GM23248 (cell line): ENCODE measurements around the gene SEZ6L. TPM values are rescaled to one million over a fixed set of nuclear protein-coding genes. Genes with fewer than 3 reads are reported as not detected.

Experiments
- DNase-seq: peaks from one replicate; pipeline ENCODE4 v3.0.0-alpha.2; 2015
- H2AFZ ChIP-seq: fragments of 200-600 bp; sonication (generic); 2 replicates; pipeline ENCODE4 v1.6.1; 2016; ENCODE audit warnings: antibody characterized with exemption
- H3F3A ChIP-seq: fragments of 200-600 bp; sonication (generic); 2 replicates; pipeline ENCODE4 v1.6.1; 2016; ENCODE audit warnings: mild to moderate bottlenecking, antibody characterized with exemption, mixed run types; ENCODE audit not compliant: insufficient read depth
- H3K27ac ChIP-seq: fragments of 200-600 bp; sonication (generic); 2 replicates; pipeline ENCODE4 v1.5.1; 2016; ENCODE audit warnings: mild to moderate bottlenecking
- H3K27me3 ChIP-seq: fragments of 200-600 bp; sonication (generic); replicated peaks from 2 replicates; pipeline ENCODE4 v1.6.1; 2016; ENCODE audit warnings: mild to moderate bottlenecking; ENCODE audit not compliant: insufficient read depth
- H3K36me3 ChIP-seq: fragments of 200-600 bp; sonication (generic); 2 replicates; pipeline ENCODE4 v1.6.1; 2016; ENCODE audit warnings: low read depth, mild to moderate bottlenecking
- H3K4me1 ChIP-seq: fragments of 200-600 bp; sonication (generic); 2 replicates; pipeline ENCODE4 v1.6.1; 2016; ENCODE audit warnings: mild to moderate bottlenecking; ENCODE audit not compliant: insufficient read depth
- H3K4me2 ChIP-seq: fragments of 200-600 bp; sonication (generic); one replicate; pipeline ENCODE4 v1.6.1; 2016; ENCODE audit warnings: mild to moderate bottlenecking; ENCODE audit not compliant: unreplicated experiment
- H3K4me3 ChIP-seq: fragments of 200-600 bp; sonication (generic); 2 replicates; pipeline ENCODE4 v1.5.1; 2016; ENCODE audit warnings: mild to moderate bottlenecking
- H3K79me2 ChIP-seq: fragments of 200-600 bp; sonication (generic); 2 replicates; pipeline ENCODE4 v1.6.1; 2016; ENCODE audit warnings: mild to moderate bottlenecking; ENCODE audit not compliant: insufficient read depth
- H3K9ac ChIP-seq: fragments of 200-600 bp; sonication (generic); 2 replicates; pipeline ENCODE4 v1.6.1; 2016; ENCODE audit warnings: mild to moderate bottlenecking
- H3K9me2 ChIP-seq: fragments of 200-600 bp; sonication (generic); 2 replicates; pipeline ENCODE4 v1.6.1; 2016; ENCODE audit warnings: mixed run types, mild to moderate bottlenecking, moderate library complexity; ENCODE audit not compliant: insufficient read depth
- H3K9me3 ChIP-seq: fragments of 200-600 bp; sonication (generic); one replicate; pipeline ENCODE4 v1.6.1; 2017; ENCODE audit warnings: low read depth
- H4K20me1 ChIP-seq: fragments of 200-600 bp; sonication (generic); 2 replicates; pipeline ENCODE4 v1.6.0; 2016; ENCODE audit not compliant: insufficient read depth
- EZH2 ChIP-seq: fragments of 200-600 bp; sonication (generic); IDR thresholded peaks from 2 replicates; pipeline ENCODE4 v1.6.1; 2018; ENCODE audit warnings: antibody characterized with exemption, mild to moderate bottlenecking; ENCODE audit not compliant: insufficient read depth, poor library complexity, severe bottlenecking
- EZH2phosphoT487 ChIP-seq: fragments of 200-600 bp; sonication (generic); IDR thresholded peaks from 2 replicates; pipeline ENCODE4 v1.6.1; 2018; ENCODE audit warnings: antibody characterized with exemption, moderate library complexity, mild to moderate bottlenecking, low read depth; ENCODE audit not compliant: insufficient read depth
- WGBS, 2 experiments: methylation state at CpG; one replicate each; pipeline ENCODE4 v1.1.6; 2015 to 2017; ENCODE audit warnings: low lambda C conversion rate in 2 of 2, low coverage in 1 of 2; ENCODE audit errors: missing lambda C conversion rate in 2 of 2; 5-methylcytosine and 5-hydroxymethylcytosine counted together
- in situ Hi-C: fragments of 300-500 bp; cut with MboI; formaldehyde crosslinking; loops from 2 replicates; pipeline ENCODE4 v1.15.0; 2020
- polyA plus RNA-seq: library from polyadenylated mRNA; unstranded; fragments of >200 nt; fragmentation: Nextera tagmentation; extraction: Ambion mirVana; gene quantifications from 2 replicates; pipeline ENCODE4 v1.2.1, GENCODE V29; 2016
- total RNA-seq: library from RNA; depleted of rRNA; stranded (reverse); fragments of >200 nt; shearing (Covaris generic); gene quantifications from 2 replicates; pipeline ENCODE4 v1.2.3, GENCODE V29; 2014

SEZ6L gene
- total and polyA plus RNA-seq, 2 experiments from 2014 or later: under 0.01 to 0.18 TPM

DNA sequence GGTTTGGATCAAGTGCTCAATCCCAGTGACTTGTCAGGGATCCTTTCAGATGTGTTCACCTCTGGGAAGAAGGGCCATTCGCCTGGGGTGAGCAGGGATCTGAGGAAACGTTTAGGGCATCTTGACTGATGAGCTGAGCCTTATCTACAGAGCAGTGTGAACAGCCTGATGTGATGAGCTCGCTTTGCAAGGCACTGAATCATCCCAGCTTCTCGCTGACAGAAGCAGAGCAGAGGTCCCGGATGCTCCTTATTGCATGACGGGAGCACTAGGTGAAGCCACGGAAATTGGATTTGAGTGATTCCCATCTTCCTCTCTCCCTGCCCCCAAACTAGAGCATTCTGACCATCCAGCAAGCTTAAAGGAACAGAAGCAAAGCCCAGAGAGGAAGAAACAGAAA is 46.5 kb downstream of the SEZ6L start:
- no peaks in the 10 kb centered on the region for H3K4me1 ChIP-seq
- TF ChIP-seq EZH2 (no peak), EZH2phosphoT487 (no peak)
- no peak overlapping the region for H3K27ac ChIP-seq
- no peaks in the 10 kb centered on the region for H4K20me1 ChIP-seq
- no peaks in the 10 kb centered on the region for H3F3A ChIP-seq
- H3K4me2 ChIP-seq: no peak overlapping the region
- no peak for DNase-seq
- no peaks in the 10 kb centered on the region for H3K79me2 ChIP-seq
- H3K9me2 ChIP-seq: no peaks in the 10 kb centered on the region
- H3K27me3 ChIP-seq: peaks cover 3% of the 10 kb centered on the region
- in situ Hi-C loops: loop anchor here (25.0 kb wide), 1 partner anchor 97 kb away; no protein-coding TSS in a partner anchor
- H3K4me3 ChIP-seq: no peak overlapping the region
- H3K36me3 ChIP-seq: no peaks in the 10 kb centered on the region
- 7 to 9% methylated on average over 7 of the region's 7 CpGs for WGBS, 2 experiments
- no peak overlapping the region for H3K9ac ChIP-seq
- no peak overlapping the region for H2AFZ ChIP-seq
- no peaks in the 10 kb centered on the region for H3K9me3 ChIP-seq

DNA sequence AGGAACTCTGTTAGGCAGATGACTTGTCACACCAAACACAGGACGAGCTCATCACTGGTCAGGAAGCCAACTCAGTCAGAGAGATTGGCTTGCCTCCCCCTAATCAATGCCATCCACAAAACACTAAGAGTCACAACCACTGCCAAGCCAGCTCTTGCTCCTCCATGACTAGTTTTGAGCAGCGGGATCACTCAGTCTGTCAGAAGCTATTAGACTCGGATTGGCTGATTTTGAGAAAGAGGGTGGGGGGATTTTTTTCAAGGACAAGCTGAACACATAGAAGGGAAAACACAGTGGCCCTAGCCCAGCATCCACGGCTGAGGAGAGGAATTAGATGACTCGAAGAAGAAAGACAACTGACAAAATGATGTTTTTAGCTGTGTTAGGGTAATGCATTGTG is 55.9 kb downstream of the SEZ6L start:
- Histone ChIP-seq H3K9ac (no peak overlapping the region), H3K4me1 (no peaks in the 10 kb centered on the region), H3K9me2 (no peaks in the 10 kb centered on the region), H4K20me1 (no peaks in the 10 kb centered on the region), H3K4me2 (no peak overlapping the region), H2AFZ (no peak overlapping the region), H3K27ac (no peak overlapping the region), H3K9me3 (no peaks in the 10 kb centered on the region), H3K36me3 (no peaks in the 10 kb centered on the region), H3F3A (no peaks in the 10 kb centered on the region), H3K79me2 (no peaks in the 10 kb centered on the region), H3K27me3 (no peaks in the 10 kb centered on the region; the same call in 1 of the 2 replicates), H3K4me3 (no peak overlapping the region)
- no peak for DNase-seq
- TF ChIP-seq EZH2phosphoT487 (no peak), EZH2 (no peak)
- WGBS, 2 experiments: 8 to 10% methylated on average over 5 of the region's 5 CpGs
- in situ Hi-C loops: no loop called here

DNA sequence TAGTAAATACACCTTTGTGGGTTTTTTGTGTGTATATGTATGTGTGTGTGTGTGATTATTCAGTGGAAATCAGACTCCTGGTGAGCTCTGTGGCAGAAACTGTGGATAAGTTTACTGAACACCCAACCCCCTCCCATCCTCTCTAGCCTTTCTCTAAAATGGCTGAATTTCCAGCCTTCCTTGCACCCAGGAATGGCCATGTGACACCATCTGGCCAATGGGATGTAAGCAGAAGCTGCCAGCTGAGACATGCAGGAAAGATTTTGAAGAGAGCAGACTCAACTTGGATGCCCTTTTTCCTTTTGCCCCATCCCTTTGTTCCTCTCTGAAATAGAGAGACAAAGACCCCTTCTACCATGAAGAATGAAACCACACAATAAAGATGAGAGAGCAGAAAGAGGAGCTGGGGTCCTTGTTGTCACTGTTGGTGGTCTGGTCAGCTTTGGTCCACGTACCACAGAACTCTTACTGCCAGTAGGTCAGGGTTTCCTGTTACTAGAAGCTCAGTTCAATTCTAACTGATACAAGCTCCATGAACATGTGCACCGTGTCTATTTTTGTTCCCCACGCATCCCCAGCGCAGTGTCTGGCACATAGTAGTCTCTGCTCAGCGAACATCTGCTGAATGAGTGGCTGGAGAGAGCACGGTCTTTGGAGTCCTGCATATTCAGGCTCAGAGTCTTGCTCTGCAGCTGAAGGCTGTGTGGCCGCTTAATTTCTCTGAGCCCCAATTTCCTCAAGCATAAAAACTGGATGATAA is 57.5 kb downstream of the SEZ6L start:
- H3K9ac ChIP-seq: no peak overlapping the region
- no peaks in the 10 kb centered on the region for H3K9me3 ChIP-seq
- no peaks in the 10 kb centered on the region for H3K36me3 ChIP-seq
- no peaks in the 10 kb centered on the region for H3K79me2 ChIP-seq
- H3K4me1 ChIP-seq: no peaks in the 10 kb centered on the region
- no peak overlapping the region for H3K27ac ChIP-seq
- no peak overlapping the region for H3K4me3 ChIP-seq
- no peak for TF ChIP-seq EZH2phosphoT487
- TF ChIP-seq EZH2: no peak
- H3K4me2 ChIP-seq: no peak overlapping the region
- no peaks in the 10 kb centered on the region for H4K20me1 ChIP-seq
- no peaks in the 10 kb centered on the region for H3K9me2 ChIP-seq
- in situ Hi-C loops: no loop called here
- H2AFZ ChIP-seq: no peak overlapping the region
- H3K27me3 ChIP-seq: no peaks in the 10 kb centered on the region; the same call in 1 of the 2 replicates
- no peaks in the 10 kb centered on the region for H3F3A ChIP-seq
- 23 to 25% methylated on average over 7 of the region's 7 CpGs for WGBS, 2 experiments
- no peak for DNase-seq

DNA sequence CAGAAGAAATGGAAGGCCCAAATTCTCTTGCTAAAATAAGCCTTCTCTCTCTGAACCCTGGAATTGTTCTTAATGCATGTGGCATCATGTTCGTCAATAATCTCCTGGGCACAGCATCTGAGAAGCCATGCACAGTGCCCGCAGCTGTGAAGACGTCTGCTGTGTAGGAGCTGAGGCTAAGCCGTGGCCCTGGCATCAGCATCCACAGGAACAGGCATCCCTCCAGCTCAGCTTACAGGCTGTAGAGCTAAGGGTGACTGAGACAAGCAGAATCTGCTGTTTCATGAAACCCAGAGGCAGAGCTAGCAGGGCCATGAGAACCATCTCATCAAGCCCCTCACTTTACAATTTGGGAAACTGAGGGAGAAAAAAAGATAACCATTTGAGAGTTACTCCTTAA is 60.6 kb downstream of the SEZ6L start:
- Histone ChIP-seq H3K27ac (no peak overlapping the region), H3K9ac (no peak overlapping the region), H3K27me3 (no peaks in the 10 kb centered on the region; the same call in none of the 2 replicates), H3K36me3 (no peaks in the 10 kb centered on the region), H3K4me3 (no peak overlapping the region), H3K79me2 (no peaks in the 10 kb centered on the region), H3K9me3 (no peaks in the 10 kb centered on the region), H3K9me2 (no peaks in the 10 kb centered on the region), H4K20me1 (no peaks in the 10 kb centered on the region), H2AFZ (no peak overlapping the region), H3F3A (no peaks in the 10 kb centered on the region), H3K4me1 (no peaks in the 10 kb centered on the region), H3K4me2 (no peak overlapping the region)
- in situ Hi-C loops: no loop called here
- no peak for DNase-seq
- 29 to 53% methylated on average over 4 of the region's 4 CpGs for WGBS, 2 experiments
- TF ChIP-seq EZH2phosphoT487 (no peak), EZH2 (no peak)

DNA sequence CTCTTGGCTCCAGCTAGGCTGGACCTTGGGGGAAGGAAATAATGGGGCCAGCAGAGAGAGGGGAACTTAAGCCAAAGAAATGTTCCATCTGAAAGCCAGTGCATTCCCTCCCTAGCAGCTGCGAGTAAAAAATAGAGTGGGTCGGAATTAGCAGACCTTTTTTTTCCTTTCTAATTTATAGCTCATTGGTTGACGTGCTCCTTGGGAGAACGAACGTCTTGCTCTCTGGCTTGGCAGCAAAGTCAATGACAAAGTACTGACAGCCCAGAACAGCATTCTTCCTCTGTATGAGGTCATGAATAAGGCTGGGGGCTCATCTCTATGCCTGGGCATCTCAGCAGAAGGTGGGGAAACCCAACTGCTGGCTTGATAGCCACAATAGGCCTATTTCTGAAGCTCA is 65.0 kb downstream of the SEZ6L start:
- Histone ChIP-seq H3K27ac (no peak overlapping the region), H3K27me3 (no peaks in the 10 kb centered on the region; the same call in none of the 2 replicates), H2AFZ (no peak overlapping the region), H3K79me2 (no peaks in the 10 kb centered on the region), H4K20me1 (no peaks in the 10 kb centered on the region), H3K4me1 (no peaks in the 10 kb centered on the region), H3F3A (no peaks in the 10 kb centered on the region), H3K4me3 (no peak overlapping the region), H3K36me3 (no peaks in the 10 kb centered on the region), H3K4me2 (no peak overlapping the region), H3K9me2 (no peaks in the 10 kb centered on the region), H3K9me3 (no peaks in the 10 kb centered on the region), H3K9ac (no peak overlapping the region)
- 5 to 7% methylated on average over 5 of the region's 5 CpGs for WGBS, 2 experiments
- in situ Hi-C loops: no loop called here
- DNase-seq: no peak
- no peak for TF ChIP-seq EZH2phosphoT487
